HepG2 (cell line): ENCODE measurements around the gene BRCA1. TPM values are rescaled to one million over a fixed set of nuclear protein-coding genes. Genes with fewer than 3 reads are reported as not detected.

Source experiments
- ATAC-seq: fragments of 200-7000 bp; cut with Tn5 transposase; 3 replicates; pipeline ENCODE4 v1.9.1; 2020; ENCODE audit warnings: mild to moderate bottlenecking, moderate library complexity
- BruUV-seq: library from RNA; stranded (reverse); fragments of 400-500 nt; replicated peaks from 2 replicates; lab custom pipeline; 2021; lab: Mats Ljungman, UMichigan
- CTCF ChIA-PET: fragments of 300-600 bp; formaldehyde crosslinking; extraction: SDS; loops from one replicate; lab custom pipeline; 2021; ENCODE audit warnings: low total read pairs, inconsistent platforms, low intra/inter-chr PET ratio; lab: Yijun Ruan, JAX
- POLR2A ChIA-PET: fragments of 350-600 bp; sonication (Branson Sonifier 250); formaldehyde crosslinking; loops from one replicate; lab custom pipeline; 2020; ENCODE audit warnings: antibody characterized with exemption, inconsistent platforms; lab: Yijun Ruan, JAX
- DNase-seq: peaks from one replicate; pipeline ENCODE4 v3.0.0-alpha.2; 2015; ENCODE audit warnings: low spot score
- FAIRE-seq: peaks from 3 replicates; lab custom pipeline; 2011; peaks lifted over from hg19 to GRCh38; lab: Jason Lieb, UNC
- H2AFZ ChIP-seq: one replicate; pipeline ENCODE4 v1.6.1; 2011; ENCODE audit warnings: low read length, inconsistent platforms
- H3K27ac ChIP-seq: fragments of 300-600 bp; 3 replicates; pipeline ENCODE4 v1.8.0; 2011; ENCODE audit warnings: mixed run types, mild to moderate bottlenecking, mixed read lengths, low read length, inconsistent platforms; ENCODE audit not compliant: insufficient read depth; ENCODE audit errors: extremely low read length
- H3K27me3 ChIP-seq, 2 experiments: fragments of 200-600 bp in 1 of 2; 2 replicates in 1 of 2; 3 replicates in 1 of 2; pipeline versions ENCODE4 v1.6.0 to v1.8.0; 2011; ENCODE audit warnings: low read length in 2 of 2, mild to moderate bottlenecking in 2 of 2, moderate library complexity in 2 of 2, inconsistent platforms in 1 of 2; ENCODE audit not compliant: insufficient read depth in 2 of 2, control insufficient read depth in 1 of 2
- H3K36me3 ChIP-seq, 2 experiments: fragments of 200-600 bp in 1 of 2; replicated peaks in 1 of 2; 2 replicates in 1 of 2; 3 replicates in 1 of 2; pipeline versions ENCODE4 v1.5.1 to v1.8.0; 2011; ENCODE audit warnings: low read length in 2 of 2, inconsistent platforms in 1 of 2; ENCODE audit not compliant: insufficient read depth in 2 of 2, control insufficient read depth in 1 of 2
- H3K4me1 ChIP-seq: 2 replicates; pipeline ENCODE4 v1.5.1; 2012; ENCODE audit warnings: low read length, inconsistent platforms; ENCODE audit not compliant: insufficient read depth
- H3K4me2 ChIP-seq: 2 replicates; pipeline ENCODE4 v1.6.0; 2011; ENCODE audit warnings: low read depth, low read length, inconsistent platforms
- H3K4me3 ChIP-seq, 3 experiments: fragments of 200-600 bp in 1 of 3; sonication (generic), shearing (Covaris generic) in 1 of 3; replicated peaks in 1 of 3; 2 replicates each; pipeline ENCODE4 v1.5.1; 2011 to 2016; ENCODE audit warnings: low read length in 3 of 3, inconsistent platforms in 2 of 3, low read depth in 2 of 3, mild to moderate bottlenecking in 2 of 3, control low read depth in 1 of 3, mixed read lengths in 1 of 3; ENCODE audit not compliant: insufficient read depth in 1 of 3
- H3K79me2 ChIP-seq: one replicate; pipeline ENCODE4 v1.6.1; 2011; ENCODE audit warnings: low read length, inconsistent platforms; ENCODE audit not compliant: insufficient read depth
- H3K9ac ChIP-seq: 2 replicates; pipeline ENCODE4 v1.6.0; 2011; ENCODE audit warnings: mild to moderate bottlenecking, low read depth, low read length, inconsistent platforms; ENCODE audit not compliant: insufficient read depth
- H3K9me3 ChIP-seq: 2 replicates; pipeline ENCODE4 v1.5.1; 2012; ENCODE audit warnings: mild to moderate bottlenecking, low read length
- H4K20me1 ChIP-seq: 2 replicates; pipeline ENCODE4 v1.6.0; 2011; ENCODE audit warnings: inconsistent platforms, mild to moderate bottlenecking, low read length, moderate library complexity; ENCODE audit not compliant: insufficient read depth
- ETV5 ChIP-seq: IDR thresholded peaks from 2 replicates; pipeline ENCODE4 v1.6.1; 2018; ENCODE audit warnings: missing biosample characterization, missing genetic modification reagents, inconsistent platforms, borderline replicate concordance
- LCORL ChIP-seq, 2 experiments: fragments of 450-650 bp in 1 of 2; sonication (generic) in 1 of 2; formaldehyde crosslinking in 1 of 2; IDR thresholded peaks; 2 replicates each; pipeline versions ENCODE4 v1.5.0 to v1.6.1; 2017 to 2020; ENCODE audit warnings: antibody characterized with exemption in 1 of 2, missing genetic modification reagents in 1 of 2
- MTF2 ChIP-seq: sonication (generic); formaldehyde crosslinking; IDR thresholded peaks from 2 replicates; pipeline ENCODE4 v1.5.0; 2020; ENCODE audit warnings: missing genetic modification reagents, borderline replicate concordance
- PHF8 ChIP-seq: sonication (generic); formaldehyde crosslinking; IDR thresholded peaks from 2 replicates; pipeline ENCODE4 v1.5.0; 2020; ENCODE audit warnings: missing genetic modification reagents
- RARG ChIP-seq: sonication (generic); formaldehyde crosslinking; IDR thresholded peaks from 2 replicates; pipeline ENCODE4 v1.4.0; 2020; ENCODE audit warnings: low read depth, mild to moderate bottlenecking, missing genetic modification reagents
- SKI ChIP-seq: fragments of 450-650 bp; IDR thresholded peaks from one replicate; pipeline ENCODE4 v1.6.1; 2018; ENCODE audit warnings: mild to moderate bottlenecking; ENCODE audit not compliant: partially characterized antibody
- TBX2 ChIP-seq: sonication (generic); formaldehyde crosslinking; IDR thresholded peaks from 2 replicates; pipeline ENCODE4 v1.5.0; 2020; ENCODE audit warnings: missing genetic modification reagents, mild to moderate bottlenecking, borderline replicate concordance
- ZNF570 ChIP-seq: sonication (generic); formaldehyde crosslinking; IDR thresholded peaks from 2 replicates; pipeline ENCODE4 v1.4.0; 2020; ENCODE audit warnings: mild to moderate bottlenecking, missing genetic modification reagents, borderline replicate concordance
- WGBS: methylation state at CpG from one replicate; pipeline ENCODE4 v1.1.6; 2017; ENCODE audit warnings: low lambda C conversion rate; 5-methylcytosine and 5-hydroxymethylcytosine counted together
- in situ Hi-C: cut with HindIII; loops from 2 replicates; pipeline ENCODE4 v1.10.0; 2017; ENCODE audit warnings: low pct_unique_long_range_greater_than_20kb; ENCODE audit not compliant: extremely low pct_ligation_motif_present
- intact Hi-C: fragments of 100-400 bp; cut with micrococcal nuclease; formaldehyde crosslinking; loops from one replicate; pipeline ENCODE4 v1.10.0; 2022; ENCODE audit not compliant: unreplicated experiment
- polyA plus RNA-seq, 8 experiments: library from polyadenylated mRNA; depleted of rRNA in 3 of 8; stranded (reverse) in 7 of 8; unstranded in 1 of 8; fragments of >200 nt; fragmentation: Illumina TruSeq in 4 of 8; extraction: Trizol in 4 of 8; gene quantifications; 2 replicates each; pipeline versions ENCODE4 v1.2.1 to v1.2.3, GENCODE V29; 2011 to 2016; ENCODE audit warnings: low read depth in 4 of 8, missing spikeins in 1 of 8, mixed read lengths in 1 of 8; ENCODE audit not compliant: insufficient read depth in 1 of 8
- total RNA-seq, 5 experiments: library from RNA; depleted of rRNA; stranded (reverse); fragments of >200 nt; fragmentation: Illumina TruSeq; extraction: Trizol; gene quantifications; 2 replicates each; pipeline ENCODE4 v1.2.3, GENCODE V29; 2016; ENCODE audit warnings: low read depth in 1 of 5
- TF ChIP-seq, protein P1 (sequence below), 2 experiments: sonication (generic) in 1 of 2; formaldehyde crosslinking in 1 of 2; IDR thresholded peaks; 2 replicates each; pipeline versions ENCODE4 v1.4.0 to v1.6.1; 2016 to 2020; ENCODE audit warnings: borderline replicate concordance in 1 of 2, low read depth in 1 of 2, mild to moderate bottlenecking in 1 of 2, missing genetic modification reagents in 1 of 2
- TF ChIP-seq, protein P2 (sequence below), 2 experiments: sonication (generic) in 1 of 2; formaldehyde crosslinking in 1 of 2; IDR thresholded peaks; 2 replicates each; pipeline versions ENCODE4 v1.6.1 to v1.9.0; 2014 to 2022; ENCODE audit warnings: antibody characterized with exemption in 1 of 2, borderline replicate concordance in 1 of 2, inconsistent platforms in 1 of 2, low read depth in 1 of 2, missing genetic modification reagents in 1 of 2

BRCA1 gene
- total and polyA plus RNA-seq, 2 of the 13 experiments (the other 11 are each of a cell fraction or from before 2014, with no cell fraction given): 13.3 to 37.5 TPM

DNA sequence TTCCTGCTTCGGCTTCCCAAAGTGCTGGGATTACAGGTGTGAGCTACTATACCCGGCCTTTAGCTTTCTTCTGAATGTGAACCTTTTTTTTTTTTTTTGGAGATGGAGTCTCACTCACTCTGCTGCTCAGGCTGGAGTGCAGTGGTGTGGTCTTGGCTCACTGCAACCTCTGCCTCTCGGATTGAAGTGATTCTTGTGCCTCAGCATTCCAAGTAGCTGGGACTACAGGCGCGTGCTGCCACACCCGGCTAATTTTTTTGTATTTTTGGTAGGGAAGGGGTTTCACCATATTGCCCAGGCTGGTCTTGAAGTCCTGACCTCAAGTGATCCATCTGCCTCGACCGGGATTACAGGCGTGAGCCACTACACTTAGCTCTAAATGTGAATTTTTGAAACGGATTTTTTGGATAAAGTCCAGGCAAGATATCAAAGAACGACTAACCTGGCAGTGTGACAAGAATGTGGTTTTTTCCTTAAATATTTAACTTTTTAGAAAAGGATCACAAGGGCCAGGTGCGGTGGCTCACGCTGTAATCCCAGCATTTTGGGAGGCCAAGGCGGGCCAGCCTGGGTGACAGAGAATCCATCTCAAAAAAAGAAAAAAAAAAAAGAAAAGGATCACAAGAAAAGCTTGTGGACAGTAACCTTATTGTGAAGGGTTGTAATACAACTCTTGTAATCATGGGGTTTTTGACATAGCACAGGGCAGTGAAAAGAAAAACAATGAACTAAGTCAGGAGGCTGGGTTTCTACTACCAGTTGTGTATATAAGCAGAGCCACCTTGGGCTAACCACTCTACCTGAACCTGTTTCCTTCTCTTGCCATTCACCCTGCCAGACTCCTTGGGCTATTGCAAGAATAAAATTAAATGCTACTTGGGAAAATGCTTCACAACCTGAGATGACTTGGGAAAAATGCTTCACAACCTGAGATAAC, 6.2 kb downstream of the BRCA1 start:
- BruUV-seq: no TSS peak
- intact Hi-C loops: loop anchor here (2.0 to 10.0 kb wide), 2 partner anchors 54 to 94 kb away; partner anchors contain the start of gene RND2
- Histone ChIP-seq H4K20me1 (no peaks in the 10 kb centered on the region), H3K4me3 (no peak overlapping the region), H3K4me1 (peaks cover 68% of the 10 kb centered on the region), H3K27me3 (no peaks in the 10 kb centered on the region), H3K79me2 (peaks cover 2% of the 10 kb centered on the region), H3K36me3 (no peaks in the 10 kb centered on the region; a peak in 1 of 5 replicates), H3K9me3 (no peaks in the 10 kb centered on the region), H3K9ac (no peak overlapping the region), H2AFZ (no peak overlapping the region), H3K4me2 (peak overlapping the region; percentile 31), H3K27ac (peak overlapping the region; percentile 42)
- ATAC-seq: peak; percentile 68
- in situ Hi-C loops: no loop called here
- CTCF ChIA-PET: no interaction called here
- no peak for FAIRE-seq
- 45% methylated on average over 14 of the region's 14 CpGs for WGBS
- DNase-seq: peak; percentile 65
- POLR2A ChIA-PET: interaction anchor here (0.8 to 1.4 kb wide), 3 partner anchors 50 to 121 kb away, joined by 3 read pairs; partner anchors contain the start of genes RPL27 and TMEM106A
- no peak for TF ChIP-seq MTF2
- no peak for TF ChIP-seq SKI
- TF ChIP-seq TBX2 (CRISPR knock-in tag): peak; percentile 32; the same call in 1 of the 2 replicates
- no peak for TF ChIP-seq PHF8 (CRISPR knock-in tag)
- TF ChIP-seq, protein P1, sequence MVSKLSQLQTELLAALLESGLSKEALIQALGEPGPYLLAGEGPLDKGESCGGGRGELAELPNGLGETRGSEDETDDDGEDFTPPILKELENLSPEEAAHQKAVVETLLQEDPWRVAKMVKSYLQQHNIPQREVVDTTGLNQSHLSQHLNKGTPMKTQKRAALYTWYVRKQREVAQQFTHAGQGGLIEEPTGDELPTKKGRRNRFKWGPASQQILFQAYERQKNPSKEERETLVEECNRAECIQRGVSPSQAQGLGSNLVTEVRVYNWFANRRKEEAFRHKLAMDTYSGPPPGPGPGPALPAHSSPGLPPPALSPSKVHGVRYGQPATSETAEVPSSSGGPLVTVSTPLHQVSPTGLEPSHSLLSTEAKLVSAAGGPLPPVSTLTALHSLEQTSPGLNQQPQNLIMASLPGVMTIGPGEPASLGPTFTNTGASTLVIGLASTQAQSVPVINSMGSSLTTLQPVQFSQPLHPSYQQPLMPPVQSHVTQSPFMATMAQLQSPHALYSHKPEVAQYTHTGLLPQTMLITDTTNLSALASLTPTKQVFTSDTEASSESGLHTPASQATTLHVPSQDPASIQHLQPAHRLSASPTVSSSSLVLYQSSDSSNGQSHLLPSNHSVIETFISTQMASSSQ (IDR thresholded peaks at IDR 0.05; ENCODE audit: low read depth): no peak
- TF ChIP-seq, protein P1 (CRISPR knock-in tag; IDR thresholded peaks at IDR 0.05; ENCODE audit: borderline replicate concordance): peak; percentile 21; the same call in 1 of the 2 replicates
- no peak for TF ChIP-seq LCORL (IDR thresholded peaks at IDR 0.05)
- TF ChIP-seq LCORL (CRISPR knock-in tag; IDR thresholded peaks at IDR 0.05): 0 out of 2 replicates have a peak, but pooled peaks have one; percentile 26
- TF ChIP-seq RARG (CRISPR knock-in tag): no peak
- TF ChIP-seq ZNF570 (CRISPR knock-in tag): no peak
- TF ChIP-seq ETV5 (CRISPR knock-in tag): no peak
- TF ChIP-seq, protein P2, sequence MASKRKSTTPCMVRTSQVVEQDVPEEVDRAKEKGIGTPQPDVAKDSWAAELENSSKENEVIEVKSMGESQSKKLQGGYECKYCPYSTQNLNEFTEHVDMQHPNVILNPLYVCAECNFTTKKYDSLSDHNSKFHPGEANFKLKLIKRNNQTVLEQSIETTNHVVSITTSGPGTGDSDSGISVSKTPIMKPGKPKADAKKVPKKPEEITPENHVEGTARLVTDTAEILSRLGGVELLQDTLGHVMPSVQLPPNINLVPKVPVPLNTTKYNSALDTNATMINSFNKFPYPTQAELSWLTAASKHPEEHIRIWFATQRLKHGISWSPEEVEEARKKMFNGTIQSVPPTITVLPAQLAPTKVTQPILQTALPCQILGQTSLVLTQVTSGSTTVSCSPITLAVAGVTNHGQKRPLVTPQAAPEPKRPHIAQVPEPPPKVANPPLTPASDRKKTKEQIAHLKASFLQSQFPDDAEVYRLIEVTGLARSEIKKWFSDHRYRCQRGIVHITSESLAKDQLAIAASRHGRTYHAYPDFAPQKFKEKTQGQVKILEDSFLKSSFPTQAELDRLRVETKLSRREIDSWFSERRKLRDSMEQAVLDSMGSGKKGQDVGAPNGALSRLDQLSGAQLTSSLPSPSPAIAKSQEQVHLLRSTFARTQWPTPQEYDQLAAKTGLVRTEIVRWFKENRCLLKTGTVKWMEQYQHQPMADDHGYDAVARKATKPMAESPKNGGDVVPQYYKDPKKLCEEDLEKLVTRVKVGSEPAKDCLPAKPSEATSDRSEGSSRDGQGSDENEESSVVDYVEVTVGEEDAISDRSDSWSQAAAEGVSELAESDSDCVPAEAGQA (IDR thresholded peaks at IDR 0.05; ENCODE audit: low read depth): no peak
- TF ChIP-seq, protein P2 (CRISPR knock-in tag; IDR thresholded peaks at IDR 0.05; ENCODE audit: borderline replicate concordance): no peak
